GM12878 (cell line): ENCODE data around the gene EOLA1. TPM values are rescaled to one million over a fixed set of nuclear protein-coding genes. Genes with fewer than 3 reads are reported as not detected.
A peak's percentile ranks its signal among the peaks of the same experiment; 100 is the strongest.
"Not testable (repeated sequence)": the region's sequence is repeated elsewhere in the genome, so short reads cannot be mapped to it uniquely, and the experiment has no call there.

Source experiments
- ATAC-seq: fragments of 200-7000 bp; cut with Tn5 transposase; 3 replicates; pipeline ENCODE4 v1.9.1; 2020; ENCODE audit warnings: mild to moderate bottlenecking, moderate library complexity
- BruUV-seq: library from RNA; stranded (reverse); fragments of 400-500 nt; replicated peaks from 2 replicates; lab custom pipeline; 2021; lab: Mats Ljungman, UMichigan
- CTCF ChIA-PET: fragments of 300-600 bp; sonication (Branson Sonifier 250); formaldehyde crosslinking; extraction: SDS; loops from one replicate; lab custom pipeline; 2021; ENCODE audit warnings: inconsistent platforms; lab: Yijun Ruan, JAX
- POLR2A ChIA-PET: fragments of 350-600 bp; formaldehyde crosslinking; extraction: SDS; loops from one replicate; lab custom pipeline; 2021; ENCODE audit warnings: inconsistent platforms; lab: Charles Lee
- RAD21 ChIA-PET: fragments of 300-600 bp; sonication (Branson Sonifier 250); formaldehyde crosslinking; loops from one replicate; lab custom pipeline; 2023; ENCODE audit warnings: antibody characterized with exemption; ENCODE audit not compliant: unreplicated experiment; lab: Charles Lee
- SMC1A ChIA-PET: fragments of 300-600 bp; sonication (Branson Sonifier 250); formaldehyde crosslinking; loops from one replicate; lab custom pipeline; 2023; ENCODE audit not compliant: unreplicated experiment, uncharacterized antibody; lab: Charles Lee
- DNase-seq: peaks from one replicate; pipeline ENCODE4 v3.0.0-alpha.2; 2011; ENCODE audit warnings: low read depth, low spot score
- FAIRE-seq: peaks from 3 replicates; lab custom pipeline; 2011; peaks lifted over from hg19 to GRCh38; lab: Jason Lieb, UNC
- H2AFZ ChIP-seq: 2 replicates; pipeline ENCODE4 v1.6.0; 2011; ENCODE audit warnings: low read depth, low read length, control low read depth; ENCODE audit not compliant: control insufficient read depth
- H3K27ac ChIP-seq: 2 replicates; pipeline ENCODE4 v1.5.1; 2011; ENCODE audit warnings: control low read depth; ENCODE audit not compliant: control insufficient read depth, insufficient read depth
- H3K27me3 ChIP-seq, 2 experiments: replicated peaks in 1 of 2; 2 replicates each; pipeline versions ENCODE4 v1.6.0 to v1.6.1; 2011; ENCODE audit warnings: low read length in 1 of 2; ENCODE audit not compliant: control insufficient read depth in 2 of 2, insufficient read depth in 2 of 2
- H3K36me3 ChIP-seq, 2 experiments: 2 replicates each; pipeline ENCODE4 v1.5.1; 2011; ENCODE audit warnings: low read length in 1 of 2; ENCODE audit not compliant: control insufficient read depth in 2 of 2, insufficient read depth in 2 of 2
- H3K4me1 ChIP-seq: 2 replicates; pipeline ENCODE4 v1.6.1; 2011; ENCODE audit warnings: mild to moderate bottlenecking, low read length, moderate library complexity, mixed read lengths; ENCODE audit not compliant: control insufficient read depth, insufficient read depth
- H3K4me2 ChIP-seq: 2 replicates; pipeline ENCODE4 v1.6.0; 2011; ENCODE audit warnings: control low read depth; ENCODE audit not compliant: control insufficient read depth, insufficient read depth
- H3K4me3 ChIP-seq: fragments of 200-600 bp; sonication (generic); 2 replicates; pipeline ENCODE4 v1.5.1; 2016
- H3K79me2 ChIP-seq: 2 replicates; pipeline ENCODE4 v1.6.0; 2011; ENCODE audit warnings: low read length; ENCODE audit not compliant: control insufficient read depth, insufficient read depth
- H3K9ac ChIP-seq: 2 replicates; pipeline ENCODE4 v1.8.0; 2011; ENCODE audit warnings: low read length, control low read depth, mixed read lengths; ENCODE audit not compliant: control insufficient read depth, insufficient read depth
- H3K9me3 ChIP-seq: replicated peaks from 3 replicates; pipeline ENCODE4 v1.5.1; 2011; ENCODE audit warnings: mild to moderate bottlenecking, low read length; ENCODE audit not compliant: control insufficient read depth, insufficient read depth
- H4K20me1 ChIP-seq: 2 replicates; pipeline ENCODE4 v1.6.0; 2011; ENCODE audit not compliant: control insufficient read depth, insufficient read depth
- BMI1 ChIP-seq: fragments of 450-650 bp; IDR thresholded peaks from 2 replicates; pipeline ENCODE4 v1.6.1; 2016; ENCODE audit warnings: mild to moderate bottlenecking, moderate library complexity, borderline replicate concordance
- EGR1 ChIP-seq, 2 experiments: IDR thresholded peaks; 1 replicate in 1 of 2; 2 replicates in 1 of 2; pipeline ENCODE4 v1.6.1; 2011 to 2012; ENCODE audit warnings: low read depth in 2 of 2, low read length in 2 of 2, borderline replicate concordance in 1 of 2, mild to moderate bottlenecking in 1 of 2, moderate library complexity in 1 of 2
- EP300 ChIP-seq, 2 experiments: fragments of 150-350 bp in 1 of 2; IDR thresholded peaks; 2 replicates each; pipeline ENCODE4 v1.6.1; 2011 to 2012; ENCODE audit warnings: low read depth in 2 of 2, low read length in 2 of 2, borderline replicate concordance in 1 of 2, improper control_type of control experiment in 1 of 2, inconsistent platforms in 1 of 2; ENCODE audit not compliant: control insufficient read depth in 1 of 2
- POLR2A ChIP-seq: IDR thresholded peaks from 2 replicates; pipeline ENCODE4 v1.6.1; 2011; ENCODE audit warnings: low read depth, mild to moderate bottlenecking, low read length
- ZNF687 ChIP-seq: fragments of 450-650 bp; IDR thresholded peaks from 2 replicates; pipeline ENCODE4 v1.6.1; 2017; ENCODE audit warnings: mild to moderate bottlenecking, moderate library complexity
- WGBS: methylation state at CpG from one replicate; pipeline ENCODE4 v1.1.6; 2016; ENCODE audit warnings: low lambda C conversion rate; ENCODE audit not compliant: insufficient replicate concordance, insufficient coverage; ENCODE audit errors: missing lambda C conversion rate; 5-methylcytosine and 5-hydroxymethylcytosine counted together
- in situ Hi-C: fragments of 300-500 bp; cut with MboI; formaldehyde crosslinking; loops from 9 replicates; pipeline ENCODE4 v1.14.3; 2018; ENCODE audit warnings: mixed read lengths
- intact Hi-C: fragments of 100-400 bp; cut with micrococcal nuclease; formaldehyde crosslinking; loops from one replicate; pipeline ENCODE4 v1.14.2; 2022; ENCODE audit not compliant: unreplicated experiment
- polyA plus RNA-seq, 11 experiments: library from polyadenylated mRNA; depleted of rRNA in 4 of 11; unstranded in 6 of 11; stranded (reverse) in 5 of 11; fragments of >200 nt; fragmentation: Nextera tagmentation in 4 of 11; fragmentation: Illumina TruSeq in 1 of 11; extraction: Ambion mirVana in 4 of 11; extraction: Trizol in 1 of 11; gene quantifications; 1 replicate in 1 of 11; 2 replicates in 10 of 11; pipeline versions ENCODE4 v1.2.1 to v1.2.3, GENCODE V29; 2011 to 2016; ENCODE audit warnings: inconsistent platforms in 2 of 11, missing spikeins in 2 of 11, low read depth in 1 of 11
- total RNA-seq, 4 experiments: library from RNA; depleted of rRNA in 3 of 4; stranded (reverse); fragments of >200 nt in 3 of 4; fragmentation: Illumina TruSeq in 1 of 4; extraction: Trizol in 1 of 4; gene quantifications; 2 replicates each; pipeline versions ENCODE4 v1.2.1 to v1.2.3, GENCODE V29; 2013 to 2021

Gene EOLA1
- total and polyA plus RNA-seq, 10 of the 15 experiments (the other 5 are each of a cell fraction or from before 2014, with no cell fraction given) = 9.2 to 42.3 (median 24.3) TPM

DNA sequence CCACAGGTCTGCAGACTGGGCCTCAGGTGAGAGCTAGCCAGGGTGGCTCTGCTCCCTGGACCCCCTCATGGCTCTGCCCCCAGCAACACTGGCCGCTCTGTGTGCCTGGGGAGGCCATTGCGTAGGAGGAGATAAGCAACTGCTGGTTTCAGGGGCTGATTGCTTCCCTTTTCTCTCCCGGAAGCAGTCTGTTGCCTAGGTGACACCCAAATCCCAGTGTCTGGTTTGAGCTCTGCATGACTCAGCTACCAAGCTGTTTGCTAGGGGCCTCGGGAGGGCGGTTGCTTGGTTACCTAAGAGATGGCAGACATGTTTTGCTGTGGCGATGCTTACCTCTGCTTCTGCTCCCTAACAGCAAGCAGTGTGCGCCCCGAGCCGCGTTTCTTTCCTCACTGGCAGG, 15.4 kb upstream of the EOLA1 start:
- H3K36me3 ChIP-seq, H3K9me3 ChIP-seq, H4K20me1 ChIP-seq, H3K79me2 ChIP-seq, H3K27me3 ChIP-seq, H3K4me2 ChIP-seq, BruUV-seq, H3K4me3 ChIP-seq, H3K9ac ChIP-seq, intact Hi-C loops, H2AFZ ChIP-seq, SMC1A ChIA-PET: not testable (repeated sequence)
- H3K4me1 ChIP-seq = peaks cover 12% of the 10 kb centered on the region
- DNase-seq (peak; percentile 26), ATAC-seq (peak; percentile 92), FAIRE-seq (peak; percentile 99)
- H3K27ac ChIP-seq = peak overlapping the region; percentile 44; the same call in 1 of the 2 replicates
- in situ Hi-C loops = loop anchor here (10.0 kb wide), 1 partner anchor 109 kb away; the partner anchor contains the start of gene TMEM185A
- ChIA-PET CTCF (interaction anchor here (0.8 to 11.7 kb wide), 2 partner anchors 12 to 15 kb away, joined by 4 to 88 read pairs; partner anchors contain the start of gene EOLA1), RAD21 (interaction anchor here (1.7 to 2.3 kb wide), 2 partner anchors 13 to 14 kb away, joined by 6 to 11 read pairs; no protein-coding TSS in a partner anchor), POLR2A (interaction anchor here (1.7 kb wide), 1 partner anchor 415 kb away, joined by 3 read pairs; no protein-coding TSS in a partner anchor)
- TF ChIP-seq ZNF687 (0 out of 2 replicates have a peak, but pooled peaks have one; percentile 11), EGR1 (IDR thresholded peaks at IDR 0.05; ENCODE audit: borderline replicate concordance in 1 of 2, low read depth in 2 of 2, low read length in 2 of 2) (peak in 1 of 2 experiments; percentile 55; a peak in 1 of 3 replicates), BMI1 (peak; percentile 36; the same call in 1 of the 2 replicates), EP300 (IDR thresholded peaks at IDR 0.05; ENCODE audit: borderline replicate concordance in 1 of 2, control insufficient read depth in 1 of 2, low read depth in 2 of 2, low read length in 2 of 2) (peak in 1 of 2 experiments; percentile 11; a peak in 1 of 4 replicates), POLR2A (0 out of 2 replicates have a peak, but pooled peaks have one; percentile 31)
- 37% methylated on average over 5 of the region's 10 CpGs for WGBS
